ENCODE data around the gene KLHL8.

Gene KLHL8

DNA sequence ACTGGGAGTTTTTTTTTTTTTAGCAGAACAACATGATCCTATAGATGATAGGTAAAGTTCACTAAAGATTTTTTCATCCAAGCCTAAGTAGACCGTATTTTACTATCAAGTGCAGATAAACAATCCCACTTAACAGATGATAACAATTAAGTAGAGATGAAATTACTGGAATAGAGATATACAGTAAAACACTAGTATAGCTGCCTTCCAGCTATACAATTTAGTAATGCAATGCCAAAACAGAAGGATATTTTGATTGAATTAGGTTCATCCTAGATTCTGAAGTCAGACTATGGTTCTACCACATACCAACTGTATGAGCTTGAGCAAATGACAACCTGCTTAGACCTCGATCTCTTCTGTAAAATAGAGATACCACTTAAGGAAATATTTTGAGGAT, 24.3 kb downstream of the KLHL8 start:
- TF ChIP-seq, protein P1, sequence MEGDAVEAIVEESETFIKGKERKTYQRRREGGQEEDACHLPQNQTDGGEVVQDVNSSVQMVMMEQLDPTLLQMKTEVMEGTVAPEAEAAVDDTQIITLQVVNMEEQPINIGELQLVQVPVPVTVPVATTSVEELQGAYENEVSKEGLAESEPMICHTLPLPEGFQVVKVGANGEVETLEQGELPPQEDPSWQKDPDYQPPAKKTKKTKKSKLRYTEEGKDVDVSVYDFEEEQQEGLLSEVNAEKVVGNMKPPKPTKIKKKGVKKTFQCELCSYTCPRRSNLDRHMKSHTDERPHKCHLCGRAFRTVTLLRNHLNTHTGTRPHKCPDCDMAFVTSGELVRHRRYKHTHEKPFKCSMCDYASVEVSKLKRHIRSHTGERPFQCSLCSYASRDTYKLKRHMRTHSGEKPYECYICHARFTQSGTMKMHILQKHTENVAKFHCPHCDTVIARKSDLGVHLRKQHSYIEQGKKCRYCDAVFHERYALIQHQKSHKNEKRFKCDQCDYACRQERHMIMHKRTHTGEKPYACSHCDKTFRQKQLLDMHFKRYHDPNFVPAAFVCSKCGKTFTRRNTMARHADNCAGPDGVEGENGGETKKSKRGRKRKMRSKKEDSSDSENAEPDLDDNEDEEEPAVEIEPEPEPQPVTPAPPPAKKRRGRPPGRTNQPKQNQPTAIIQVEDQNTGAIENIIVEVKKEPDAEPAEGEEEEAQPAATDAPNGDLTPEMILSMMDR (conservative IDR thresholded peaks at IDR 0.05): no peak
- H3K27ac ChIP-seq: no peak overlapping the region; the same call in 1 of the 2 replicates

GRCh38 chr4:87193958-87194675, 26.3 kb downstream of the KLHL8 start:
- TF ChIP-seq, protein P1 (conservative IDR thresholded peaks at IDR 0.05): no peak
- no peak overlapping the region for H3K27ac ChIP-seq

DNA sequence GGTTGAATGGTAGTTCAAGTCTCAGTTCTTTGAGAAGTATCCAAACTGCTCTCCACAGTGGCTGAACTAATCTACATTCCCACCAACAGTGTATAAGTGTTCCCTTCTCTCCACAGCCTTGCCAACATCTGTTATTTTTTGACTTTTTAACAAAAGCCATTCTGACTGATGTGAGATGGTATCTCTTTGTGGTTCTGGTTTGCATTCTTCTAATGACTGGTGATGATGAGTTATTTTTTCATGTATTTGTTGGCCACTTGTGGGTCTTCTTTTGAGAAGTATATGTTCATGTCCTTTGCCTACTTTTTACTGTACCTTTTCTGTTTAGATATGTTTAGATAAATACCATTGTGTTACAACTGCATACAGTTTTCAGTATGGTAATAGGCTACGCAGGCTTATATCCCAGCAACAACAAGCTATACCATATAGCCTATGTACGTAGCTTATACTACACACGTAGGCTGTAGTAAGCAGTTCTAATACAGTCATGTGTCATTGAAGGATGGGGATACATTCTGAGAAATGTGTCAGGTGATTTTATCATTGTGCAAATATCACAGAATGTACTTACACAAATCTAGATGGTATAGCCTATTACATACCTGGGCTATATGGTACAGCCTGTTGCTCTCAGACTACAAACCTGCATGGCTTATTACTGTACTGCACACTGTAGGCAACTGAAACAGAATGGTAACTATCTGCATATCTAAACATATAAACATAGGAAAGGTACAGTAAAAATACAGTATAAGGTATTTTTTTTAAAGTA, 28.1 kb downstream of the KLHL8 start:
- H3K27ac ChIP-seq: no peak overlapping the region
- TF ChIP-seq, protein P1 (conservative IDR thresholded peaks at IDR 0.05): no peak

DNA sequence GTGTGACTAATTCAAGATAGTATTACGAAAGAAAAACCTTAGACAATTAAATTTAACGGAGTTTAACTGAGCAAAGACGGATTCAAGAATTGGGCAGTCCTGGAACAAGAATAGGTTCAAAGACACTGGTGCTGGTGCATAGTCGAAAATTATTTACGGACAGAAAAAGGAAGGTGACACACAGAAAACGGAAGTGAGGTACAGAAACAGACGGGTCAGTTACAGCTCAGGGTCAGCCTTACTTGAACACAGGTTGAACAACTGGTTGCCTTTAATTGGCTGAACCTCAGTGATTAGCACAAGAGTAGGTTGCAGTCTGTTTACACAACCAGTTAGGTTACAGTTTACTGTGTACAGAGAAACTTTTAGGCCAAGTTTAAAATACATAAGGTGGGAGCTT, 31.5 kb downstream of the KLHL8 start:
- no peak overlapping the region for H3K27ac ChIP-seq

DNA sequence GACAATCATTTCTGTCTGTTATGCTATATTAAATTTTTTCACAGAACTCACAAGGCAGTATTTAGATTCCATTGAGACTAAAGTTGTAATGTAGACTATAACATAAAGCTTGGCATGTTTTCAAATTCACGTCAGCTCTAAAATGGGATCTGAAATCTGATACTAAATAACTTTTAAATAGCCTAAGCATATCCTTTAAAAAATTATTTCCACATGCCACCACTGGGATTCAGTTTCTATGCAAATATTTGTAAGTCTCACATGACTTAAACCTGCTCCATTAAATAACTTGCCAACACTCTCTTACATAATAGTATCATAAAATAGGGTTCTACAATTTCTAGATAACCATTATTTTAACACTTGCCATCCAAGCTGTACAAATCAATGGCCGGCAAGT, 32.4 kb downstream of the KLHL8 start:
- peak overlapping the region; percentile 0; the same call in 1 of the 2 replicates for H3K27ac ChIP-seq
- TF ChIP-seq, protein P1 (conservative IDR thresholded peaks at IDR 0.05): no peak

More for the DNA sequence above, 31.5 kb downstream of the KLHL8 start:
- TF ChIP-seq, protein P1 (conservative IDR thresholded peaks at IDR 0.05): no peak

DNA sequence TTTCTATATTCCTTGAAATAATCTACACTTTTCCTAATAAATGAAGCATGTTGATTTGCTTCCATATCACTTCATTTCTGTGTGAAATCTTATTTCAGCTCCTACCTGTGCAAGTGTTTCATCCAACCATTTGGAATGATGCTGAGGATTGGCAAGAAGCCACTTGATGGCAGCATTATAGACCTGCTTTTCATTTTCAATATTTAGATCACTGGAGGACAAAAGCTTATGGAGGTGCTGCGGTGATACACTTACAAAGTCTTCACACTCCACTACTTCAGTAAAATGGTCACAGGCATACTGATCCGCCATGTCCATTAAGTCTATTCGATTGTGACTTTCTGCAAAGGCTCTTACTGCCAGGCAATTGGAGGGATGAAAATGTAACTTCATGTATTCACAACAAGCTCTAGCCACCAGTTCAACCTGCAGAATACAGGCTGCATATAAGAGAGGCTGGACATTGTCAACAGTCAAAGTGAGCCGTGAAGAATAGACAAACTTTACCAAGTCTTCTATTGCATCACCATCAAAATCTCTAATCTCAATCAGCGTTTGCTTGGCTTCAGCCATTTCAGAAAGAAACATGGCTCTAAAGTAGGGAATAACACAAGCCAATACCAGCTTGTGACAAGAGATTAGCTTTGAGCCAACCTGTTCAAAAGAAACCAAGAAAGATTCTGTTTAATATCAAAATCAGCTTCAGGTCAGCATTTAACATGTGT, 35.1 kb downstream of the KLHL8 start:
- no peak overlapping the region for H3K27ac ChIP-seq
- TF ChIP-seq, protein P1 (conservative IDR thresholded peaks at IDR 0.05): no peak

- no peak overlapping the region for H3K27ac ChIP-seq
- TF ChIP-seq, protein P1 (conservative IDR thresholded peaks at IDR 0.05): no peak
Measured at GRCh38 chr4:87180767-87181166, 39.7 kb downstream of the KLHL8 start.

Data from VCaP (cell line).